ENCODE data around the gene UTP3.
"Not testable (repeated sequence)": the region's sequence is repeated elsewhere in the genome, so short reads cannot be mapped to it uniquely, and the experiment has no call there.

Gene UTP3

DNA sequence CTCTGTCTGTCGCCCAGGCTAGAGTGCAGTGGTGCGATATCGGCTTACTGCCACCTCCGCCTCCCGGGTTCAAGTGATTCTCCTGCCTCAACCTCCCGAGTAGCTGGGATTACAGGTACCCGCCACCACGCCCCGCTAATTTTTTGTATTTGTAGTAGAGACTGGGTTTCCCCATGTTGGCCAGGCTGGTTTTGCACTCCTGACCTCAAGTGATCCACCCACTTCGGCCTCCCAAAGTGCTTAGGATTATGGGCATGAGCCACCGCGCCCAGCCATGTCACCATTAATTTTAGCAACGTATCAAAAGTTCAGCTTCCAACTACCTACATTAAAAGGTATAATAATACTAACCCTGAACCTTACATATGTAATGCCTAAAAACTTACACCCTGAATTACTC lies 940 bp upstream of the UTP3 start:
- peak in 5 of 51 donors; percentile 2 to 26 (median 5) for DNase-seq

DNA sequence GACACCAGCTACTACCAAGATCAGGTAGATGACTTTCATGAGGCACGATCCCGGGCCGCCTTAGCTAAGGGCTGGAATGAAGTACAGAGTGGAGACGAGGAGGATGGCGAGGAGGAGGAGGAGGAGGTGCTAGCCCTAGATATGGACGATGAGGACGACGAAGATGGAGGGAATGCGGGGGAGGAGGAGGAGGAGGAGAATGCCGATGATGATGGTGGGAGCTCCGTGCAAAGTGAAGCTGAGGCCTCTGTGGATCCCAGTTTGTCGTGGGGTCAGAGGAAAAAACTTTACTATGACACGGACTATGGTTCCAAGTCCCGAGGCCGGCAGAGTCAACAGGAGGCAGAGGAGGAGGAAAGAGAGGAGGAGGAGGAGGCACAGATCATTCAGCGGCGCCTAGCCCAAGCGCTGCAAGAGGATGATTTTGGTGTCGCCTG lies 481 bp downstream of the UTP3 start:
- DNase-seq = peak in 1 of 51 donors; percentile 36

- no peak for DNase-seq
Measured at GRCh38 chr4:70691661-70692060, 3.3 kb downstream of the UTP3 start.

- DNase-seq = not testable (repeated sequence)
Measured at GRCh38 chr4:70694633-70695032, 6.3 kb downstream of the UTP3 start.

- not testable (repeated sequence) for DNase-seq
Measured at GRCh38 chr4:70698435-70698834, 10.1 kb downstream of the UTP3 start.

DNA sequence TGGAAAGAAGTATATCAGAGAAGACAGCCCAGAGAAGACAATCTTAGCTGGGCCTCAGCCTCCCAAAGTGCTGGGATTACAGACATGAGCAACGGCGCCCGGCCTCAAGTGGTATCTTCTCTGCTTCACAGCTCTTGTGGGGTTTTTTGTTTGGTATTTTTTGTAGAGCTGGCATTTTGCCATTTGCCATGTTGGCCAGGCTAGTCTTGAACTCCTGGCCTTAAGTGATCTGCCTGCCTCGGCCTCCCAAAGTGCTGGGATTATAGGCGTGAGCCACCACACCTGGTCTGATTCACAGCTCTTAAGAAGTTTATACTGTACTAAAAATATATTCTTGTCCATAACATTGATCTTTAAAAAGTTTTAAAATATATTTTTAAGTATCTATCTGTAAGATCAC lies 12.4 kb downstream of the UTP3 start:
- DNase-seq = no peak

DNA sequence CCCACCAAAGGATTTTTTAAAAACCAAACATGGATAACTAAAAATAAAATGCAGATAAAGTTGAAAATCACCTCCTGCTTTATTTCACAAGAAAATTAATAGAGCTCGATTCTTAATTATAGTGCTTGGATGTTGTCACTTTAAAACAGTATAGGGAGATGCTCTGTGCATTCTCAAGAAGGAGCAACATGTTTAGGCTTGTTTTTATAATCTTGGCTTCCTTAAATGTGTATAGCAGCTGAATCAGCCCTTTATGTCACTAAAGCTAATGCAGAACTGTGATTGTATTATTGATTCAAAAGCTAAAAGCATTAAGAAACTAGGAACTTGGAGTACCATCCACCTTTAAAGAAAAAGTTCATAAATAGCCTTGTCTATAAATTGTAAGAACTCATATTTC lies 12.9 kb downstream of the UTP3 start:
- DNase-seq = no peak

DNA sequence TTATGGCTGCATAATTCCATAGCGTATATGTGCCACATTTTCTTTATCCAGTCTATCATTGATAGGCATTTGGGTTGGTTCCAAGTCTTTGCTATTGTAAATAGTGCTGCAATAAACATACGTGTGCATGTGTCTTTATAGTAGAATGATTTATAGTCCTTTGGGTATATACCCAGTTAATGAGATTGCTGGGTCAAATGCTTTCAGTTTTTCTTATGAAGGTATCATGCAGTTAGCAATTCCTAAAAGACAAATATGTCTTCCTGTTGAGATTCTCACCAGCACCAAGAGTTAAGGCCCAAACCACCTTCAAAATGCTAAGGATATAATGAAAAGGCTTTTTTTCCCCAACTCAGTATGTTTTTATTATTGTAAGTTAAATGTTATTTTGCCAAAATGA lies 14.3 kb downstream of the UTP3 start:
- DNase-seq = not testable (repeated sequence)

- DNase-seq = peak in 11 of 51 donors; percentile 2 to 80 (median 10)
Measured at GRCh38 chr4:70703619-70704214, 15.4 kb downstream of the UTP3 start.

DNA sequence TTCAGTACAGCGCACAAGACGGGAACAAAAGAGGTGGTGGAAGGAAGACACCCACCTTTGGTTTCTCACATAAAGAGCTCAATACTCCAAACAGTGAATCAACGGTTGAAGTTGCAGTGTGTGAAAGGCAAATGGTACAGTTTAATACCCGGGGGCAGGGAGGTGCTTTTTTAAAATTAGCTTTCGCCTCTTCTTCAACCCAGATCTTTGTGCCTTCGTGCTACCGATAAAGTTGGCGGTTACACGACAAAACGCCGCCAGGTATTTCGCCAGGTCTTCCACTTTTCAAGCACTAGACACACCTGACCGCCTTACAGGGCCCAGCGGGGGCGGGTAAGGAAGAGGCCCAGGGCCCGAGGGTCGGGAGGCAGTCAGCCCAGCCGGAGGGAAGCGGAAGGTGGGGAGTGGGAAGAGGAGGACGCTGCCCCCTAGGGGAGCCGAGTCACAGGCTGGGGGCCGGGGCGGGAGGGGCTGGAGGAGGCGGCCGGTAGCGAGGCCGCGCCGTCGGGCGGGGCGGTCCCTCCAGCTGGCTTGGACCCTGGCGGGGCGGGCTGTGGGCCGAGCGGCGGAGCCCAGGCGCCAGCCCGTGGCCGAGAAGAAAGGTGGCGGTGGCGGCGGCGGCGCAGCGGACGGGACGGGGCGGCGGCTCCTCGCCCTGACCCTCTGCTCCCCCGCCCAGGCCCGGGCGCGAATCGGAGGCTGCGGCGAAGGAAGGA lies 16.0 kb downstream of the UTP3 start:
- DNase-seq = peak in 49 of 51 donors; percentile 5 to 85 (median 60)

GRCh38 chr4:70704931-70705182 lies 16.5 kb downstream of the UTP3 start:
- peak in 4 of 51 donors; percentile 36 to 59 (median 49) for DNase-seq

DNA sequence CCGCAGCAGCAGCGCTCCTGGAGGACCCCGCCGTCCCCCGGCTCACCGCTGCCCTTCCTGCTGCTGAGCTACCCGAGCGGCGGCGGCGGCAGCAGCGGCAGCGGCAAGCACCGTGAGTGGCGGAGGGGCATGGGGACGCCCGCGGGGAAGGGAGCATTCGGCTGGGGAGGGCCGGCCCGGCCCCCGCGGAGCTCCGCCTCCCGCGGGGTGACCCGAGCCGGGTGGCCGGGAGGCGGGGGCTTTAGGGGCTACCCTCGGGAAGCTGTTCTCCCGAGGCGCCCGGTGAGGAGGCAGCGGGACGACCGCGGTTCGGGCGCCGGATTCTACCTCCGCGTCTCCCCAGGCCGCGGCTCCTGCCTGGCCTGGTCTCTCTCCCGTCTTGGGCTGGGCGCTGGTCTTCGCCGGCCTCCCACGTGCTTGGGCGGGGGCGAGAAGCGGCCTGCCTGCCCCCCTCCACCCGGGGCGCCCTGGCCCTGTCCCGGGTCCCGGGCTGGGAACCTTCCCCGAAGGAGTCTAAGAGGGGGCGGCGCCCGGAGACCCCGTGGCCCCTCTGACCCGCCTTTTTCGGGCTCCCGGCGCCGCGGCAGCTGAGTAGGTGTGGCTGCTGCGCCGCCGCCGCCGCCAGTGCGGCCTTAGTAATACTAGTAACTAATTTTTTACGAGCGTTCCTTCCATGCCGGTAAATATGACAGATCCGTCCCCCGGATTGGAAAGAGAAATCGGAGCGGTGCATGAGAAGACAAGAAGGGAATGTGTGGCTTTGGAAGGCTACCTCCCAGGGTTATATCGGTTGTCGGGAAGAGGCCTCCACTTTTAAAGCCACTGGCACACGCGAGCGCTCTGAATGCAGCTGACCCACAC lies 17.1 kb downstream of the UTP3 start:
- DNase-seq = peak in 50 of 51 donors; percentile 10 to 86 (median 62)

GRCh38 chr4:70706044-70706461 lies 17.7 kb downstream of the UTP3 start:
- DNase-seq = no peak

DNA sequence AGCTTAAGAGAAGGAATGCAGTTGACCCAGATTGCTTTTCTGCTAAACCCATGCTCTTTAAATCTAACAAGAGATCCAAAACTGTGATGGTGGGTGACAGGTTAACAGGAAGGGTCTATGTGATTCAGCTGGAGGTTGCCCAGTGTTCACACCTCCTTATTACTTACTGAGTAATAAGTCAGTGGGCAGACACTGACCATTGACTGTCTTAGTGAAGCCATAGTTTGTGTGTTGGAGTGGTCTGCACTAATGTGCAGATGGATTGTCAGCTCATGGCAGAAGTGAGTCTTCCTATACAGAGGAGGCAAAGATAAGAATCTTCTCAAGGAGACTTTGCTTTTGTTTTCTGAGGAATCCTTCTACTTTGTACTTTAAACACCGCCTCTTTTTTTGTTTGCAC lies 18.2 kb downstream of the UTP3 start:
- DNase-seq = no peak

- DNase-seq = no peak
Measured at GRCh38 chr4:70709611-70710205, 21.4 kb downstream of the UTP3 start.

DNA sequence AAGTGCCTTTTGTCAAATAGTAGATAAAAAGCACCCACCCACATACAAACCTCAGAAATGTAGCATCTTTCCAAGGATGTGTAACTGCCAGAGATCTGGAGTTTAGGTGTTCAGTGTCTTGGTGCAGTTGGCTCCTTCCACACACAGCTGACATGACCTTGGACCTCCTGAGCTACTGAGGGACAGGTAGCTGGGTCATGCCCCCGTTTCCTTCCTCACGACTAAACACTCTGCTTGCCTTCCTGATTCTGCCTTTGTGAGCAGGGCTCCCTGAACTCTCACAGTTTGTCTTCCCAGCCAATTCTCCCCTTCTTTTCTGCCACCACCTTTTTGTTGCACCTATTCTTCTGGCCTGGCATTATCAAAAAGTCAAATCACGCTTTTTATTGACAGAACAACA lies 23.3 kb downstream of the UTP3 start:
- no peak for DNase-seq

GRCh38 chr4:70712150-70712549 lies 23.8 kb downstream of the UTP3 start:
- no peak for DNase-seq

DNA sequence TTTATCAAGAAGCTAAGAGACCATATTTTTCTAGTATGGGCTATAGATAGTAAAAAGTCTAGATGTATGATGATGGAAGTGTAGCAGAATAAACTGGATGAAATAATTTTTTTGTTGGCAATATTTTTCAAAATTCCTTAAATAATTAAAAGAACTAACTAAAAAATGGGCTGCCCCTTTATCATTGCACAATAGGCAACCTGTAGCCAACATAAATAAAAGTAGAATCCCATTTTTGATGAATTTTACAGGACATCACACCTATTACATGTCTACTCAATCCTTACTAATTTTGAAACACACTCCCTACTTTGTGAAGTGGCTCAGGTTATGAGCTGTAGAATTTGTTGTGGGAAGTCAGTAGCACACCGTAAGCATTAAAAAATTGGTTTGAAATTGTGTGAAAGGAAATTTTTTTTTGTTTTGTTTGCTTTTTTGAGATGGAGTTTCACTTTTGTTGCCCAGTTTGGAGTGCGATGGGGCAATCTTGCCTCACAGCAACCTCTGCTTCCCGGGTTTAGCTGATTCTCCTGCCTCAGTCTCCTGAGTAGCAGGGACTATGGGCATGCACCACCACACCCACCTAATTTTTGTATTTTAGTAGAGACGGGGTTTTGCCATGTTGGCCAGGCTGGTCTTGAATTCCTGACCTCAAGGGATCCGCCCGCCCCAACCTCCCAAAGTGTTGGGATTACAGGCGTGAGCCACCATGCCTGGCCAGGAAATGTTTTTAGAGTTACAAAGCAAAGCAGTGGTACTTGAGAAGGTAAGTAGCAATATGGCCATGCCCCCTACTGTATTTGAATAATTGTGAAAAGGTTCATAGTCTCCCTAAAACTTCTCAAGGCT lies 24.5 kb downstream of the UTP3 start:
- DNase-seq = no peak

DNA sequence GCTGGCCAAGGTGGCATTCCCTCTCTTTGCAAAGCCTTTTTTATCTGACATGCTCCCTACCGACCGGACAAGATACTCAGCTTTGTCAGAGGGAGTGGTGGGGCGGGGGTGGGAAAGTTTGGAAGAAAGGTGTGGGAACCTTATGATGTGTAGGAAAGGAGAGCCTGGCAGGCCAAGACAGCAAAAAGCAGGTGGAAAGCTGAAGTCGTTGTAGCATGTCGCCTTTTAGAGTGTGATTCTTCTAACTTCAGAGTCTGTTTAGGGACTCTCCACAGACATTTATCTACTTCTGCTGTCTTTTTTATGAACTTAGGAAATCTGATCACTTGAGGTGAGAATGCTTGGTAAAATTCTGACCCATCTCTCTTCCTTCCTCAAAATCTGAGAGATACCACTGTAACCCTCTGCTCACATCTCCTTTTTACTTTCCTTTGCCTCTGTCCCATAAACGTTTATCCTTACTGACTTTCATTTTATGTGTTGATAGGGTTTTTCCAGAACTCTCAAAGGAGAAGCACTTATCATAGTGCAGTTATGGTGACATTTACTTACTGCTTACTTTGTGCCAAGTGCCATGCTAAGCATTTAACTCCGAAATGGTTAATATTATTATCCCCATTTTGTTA lies 25.2 kb downstream of the UTP3 start:
- no peak for DNase-seq

- DNase-seq = no peak
Measured at GRCh38 chr4:70714079-70714887, 26.0 kb downstream of the UTP3 start.

Data from hypothalamus (tissue), 51 donors.